BJ (cell line): ENCODE measurements around the gene SDK1. TPM values are rescaled to one million over a fixed set of nuclear protein-coding genes. Genes with fewer than 3 reads are reported as not detected.

Source experiments
- CTCF ChIA-PET: fragments of 350-600 bp; formaldehyde crosslinking; extraction: SDS; loops from one replicate; lab custom pipeline; 2021; ENCODE audit warnings: antibody characterized with exemption, inconsistent platforms; lab: Yijun Ruan, JAX
- POLR2A ChIA-PET: fragments of 300-600 bp; sonication (Branson Sonifier 250); formaldehyde crosslinking; extraction: SDS; loops from one replicate; lab custom pipeline; 2021; ENCODE audit warnings: antibody characterized with exemption; lab: Charles Lee
- DNase-seq: peaks from one replicate; pipeline ENCODE4 v3.0.0-alpha.2; 2011; ENCODE audit warnings: low read depth
- H3K27me3 ChIP-seq: 2 replicates; pipeline ENCODE4 v1.6.0; 2011; ENCODE audit warnings: low read length; ENCODE audit not compliant: control insufficient read depth, insufficient read depth
- H3K36me3 ChIP-seq: 2 replicates; pipeline ENCODE4 v1.5.1; 2011; ENCODE audit warnings: low read length; ENCODE audit not compliant: control insufficient read depth, insufficient read depth
- H3K4me3 ChIP-seq: 2 replicates; pipeline ENCODE4 v1.5.1; 2011; ENCODE audit warnings: low read depth, mild to moderate bottlenecking, control low read depth, low read length
- polyA plus RNA-seq: library from polyadenylated mRNA; depleted of rRNA; stranded (reverse); fragments of >200 nt; gene quantifications from 2 replicates; pipeline ENCODE4 v1.2.3, GENCODE V29; 2011
- TF ChIP-seq, protein P1 (sequence below): IDR thresholded peaks from 2 replicates; pipeline ENCODE4 v1.5.1; 2011; ENCODE audit warnings: low read depth, mild to moderate bottlenecking, control low read depth, inconsistent platforms, low read length, moderate library complexity; ENCODE audit not compliant: insufficient read depth

The SDK1 gene
- polyA plus RNA-seq, 1 experiment = 0.01 TPM

GRCh38 chr7:4174016-4174415, 873.0 kb downstream of the SDK1 start:
- ChIA-PET POLR2A (no interaction called here), CTCF (no interaction called here)
- no peak for DNase-seq
- Histone ChIP-seq H3K4me3 (no peak overlapping the region), H3K36me3 (no peaks in the 10 kb centered on the region), H3K27me3 (no peaks in the 10 kb centered on the region)
- TF ChIP-seq, protein P1, sequence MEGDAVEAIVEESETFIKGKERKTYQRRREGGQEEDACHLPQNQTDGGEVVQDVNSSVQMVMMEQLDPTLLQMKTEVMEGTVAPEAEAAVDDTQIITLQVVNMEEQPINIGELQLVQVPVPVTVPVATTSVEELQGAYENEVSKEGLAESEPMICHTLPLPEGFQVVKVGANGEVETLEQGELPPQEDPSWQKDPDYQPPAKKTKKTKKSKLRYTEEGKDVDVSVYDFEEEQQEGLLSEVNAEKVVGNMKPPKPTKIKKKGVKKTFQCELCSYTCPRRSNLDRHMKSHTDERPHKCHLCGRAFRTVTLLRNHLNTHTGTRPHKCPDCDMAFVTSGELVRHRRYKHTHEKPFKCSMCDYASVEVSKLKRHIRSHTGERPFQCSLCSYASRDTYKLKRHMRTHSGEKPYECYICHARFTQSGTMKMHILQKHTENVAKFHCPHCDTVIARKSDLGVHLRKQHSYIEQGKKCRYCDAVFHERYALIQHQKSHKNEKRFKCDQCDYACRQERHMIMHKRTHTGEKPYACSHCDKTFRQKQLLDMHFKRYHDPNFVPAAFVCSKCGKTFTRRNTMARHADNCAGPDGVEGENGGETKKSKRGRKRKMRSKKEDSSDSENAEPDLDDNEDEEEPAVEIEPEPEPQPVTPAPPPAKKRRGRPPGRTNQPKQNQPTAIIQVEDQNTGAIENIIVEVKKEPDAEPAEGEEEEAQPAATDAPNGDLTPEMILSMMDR = no peak

DNA sequence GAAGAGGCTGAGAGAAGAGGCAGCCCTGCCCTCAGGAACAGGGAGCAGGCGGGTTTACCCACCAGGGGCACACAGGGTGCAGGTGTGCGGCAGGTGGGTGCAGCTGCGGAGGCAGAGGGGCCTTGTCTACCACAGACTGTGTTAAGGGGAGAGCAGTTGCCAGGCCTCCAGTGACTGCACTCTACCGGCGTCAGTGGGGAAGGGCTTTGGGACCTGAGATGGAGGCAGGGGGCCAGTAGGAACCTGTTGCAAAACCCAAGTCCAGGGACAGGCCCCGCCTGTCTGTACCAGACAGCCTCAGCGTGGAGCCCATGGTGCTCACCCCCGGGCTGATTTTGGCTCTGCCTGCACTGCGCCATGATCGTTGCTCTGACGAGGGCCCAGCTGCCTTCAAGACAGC, 873.4 kb downstream of the SDK1 start:
- Histone ChIP-seq H3K36me3 (no peaks in the 10 kb centered on the region), H3K4me3 (no peak overlapping the region), H3K27me3 (no peaks in the 10 kb centered on the region)
- DNase-seq = no peak
- CTCF ChIA-PET = no interaction called here
- TF ChIP-seq, protein P1 = no peak
- POLR2A ChIA-PET = no interaction called here

DNA sequence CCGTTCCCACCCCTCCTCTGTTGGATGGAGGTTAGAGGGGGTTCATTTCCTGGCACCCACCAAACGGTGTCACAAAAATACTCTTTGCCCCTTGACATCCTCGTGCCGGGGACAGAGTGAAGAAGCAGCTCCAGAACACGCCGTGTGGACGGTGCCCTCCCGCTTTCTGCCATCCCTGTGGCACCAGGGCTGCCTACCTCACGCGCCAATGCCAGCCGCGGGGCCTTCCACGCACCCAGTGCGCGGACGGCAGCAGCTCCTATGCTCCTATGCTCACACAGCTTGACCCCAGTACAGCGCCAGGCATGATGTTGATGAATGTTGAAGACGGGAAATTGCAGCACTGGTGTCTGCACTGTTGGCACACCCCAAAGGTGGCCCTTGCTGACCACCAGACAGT, 873.8 kb downstream of the SDK1 start:
- CTCF ChIA-PET = no interaction called here
- POLR2A ChIA-PET = no interaction called here

GRCh38 chr7:4175346-4175973, 874.4 kb downstream of the SDK1 start:
- POLR2A ChIA-PET = no interaction called here
- no peak for DNase-seq
- TF ChIP-seq, protein P1 = no peak
- CTCF ChIA-PET = no interaction called here
- no peak overlapping the region for H3K4me3 ChIP-seq
- H3K36me3 ChIP-seq = no peaks in the 10 kb centered on the region
- no peaks in the 10 kb centered on the region for H3K27me3 ChIP-seq

More for the DNA sequence above, 873.8 kb downstream of the SDK1 start:
- TF ChIP-seq, protein P1 = no peak
- no peaks in the 10 kb centered on the region for H3K36me3 ChIP-seq
- H3K27me3 ChIP-seq = no peaks in the 10 kb centered on the region
- no peak for DNase-seq
- no peak overlapping the region for H3K4me3 ChIP-seq

- TF ChIP-seq, protein P1 = no peak
- ChIA-PET POLR2A (no interaction called here), CTCF (no interaction called here)
These were observed 875.9 kb downstream of the SDK1 start for GRCh38 chr7:4177001-4177400.

More at GRCh38 chr7:4177001-4177400, 875.9 kb downstream of the SDK1 start:
- Histone ChIP-seq H3K4me3 (no peak overlapping the region), H3K27me3 (no peaks in the 10 kb centered on the region), H3K36me3 (no peaks in the 10 kb centered on the region)
- DNase-seq = no peak
